NT2/D1 (cell line): ENCODE measurements around the gene AMZ1.
"Not testable (repeated sequence)": the region's sequence is repeated elsewhere in the genome, so short reads cannot be mapped to it uniquely, and the experiment has no call there.

Source experiments
- DNase-seq: peaks from one replicate; pipeline ENCODE4 v3.0.0-alpha.2; 2011; ENCODE audit warnings: low read depth, low spot score
- H3K27me3 ChIP-seq: 2 replicates; pipeline ENCODE4 v1.6.0; 2011; ENCODE audit warnings: mild to moderate bottlenecking; ENCODE audit not compliant: insufficient read length, insufficient read depth
- H3K36me3 ChIP-seq: 2 replicates; pipeline ENCODE4 v1.6.1; 2011; ENCODE audit warnings: mild to moderate bottlenecking, low read length, mixed read lengths; ENCODE audit not compliant: insufficient read depth, insufficient read length
- H3K4me1 ChIP-seq: 2 replicates; pipeline ENCODE4 v1.5.1; 2011; ENCODE audit not compliant: insufficient read depth, insufficient read length
- H3K4me3 ChIP-seq: 2 replicates; pipeline ENCODE4 v1.5.1; 2011; ENCODE audit warnings: low read depth; ENCODE audit not compliant: insufficient read length
- H3K9ac ChIP-seq: 2 replicates; pipeline ENCODE4 v1.6.0; 2011; ENCODE audit warnings: low read depth; ENCODE audit not compliant: insufficient read length
- H3K9me3 ChIP-seq: 2 replicates; pipeline ENCODE4 v1.5.1; 2011; ENCODE audit warnings: mild to moderate bottlenecking, low read length; ENCODE audit not compliant: insufficient read depth
- SUZ12 ChIP-seq: IDR thresholded peaks from 2 replicates; pipeline ENCODE4 v1.6.1; 2011; ENCODE audit not compliant: insufficient read length, insufficient read depth; ENCODE audit errors: extremely low read depth
- YY1 ChIP-seq: IDR thresholded peaks from 2 replicates; pipeline ENCODE4 v1.6.1; 2011; ENCODE audit not compliant: insufficient read length, insufficient read depth
- ZNF274 ChIP-seq: IDR thresholded peaks from 2 replicates; pipeline ENCODE4 v1.6.1; 2011; ENCODE audit warnings: mild to moderate bottlenecking, low read depth, low read length

Gene AMZ1

GRCh38 chr7:2724453-2725177 lies 36.6 kb downstream of the AMZ1 start:
- Histone ChIP-seq H3K4me1 (peaks cover 7% of the 10 kb centered on the region), H3K9me3 (no peaks in the 10 kb centered on the region), H3K36me3 (peaks cover 38% of the 10 kb centered on the region), H3K9ac (no peak overlapping the region), H3K4me3 (no peak overlapping the region), H3K27me3 (no peaks in the 10 kb centered on the region)
- no peak for DNase-seq
- TF ChIP-seq ZNF274: no peak
- no peak for TF ChIP-seq SUZ12
- TF ChIP-seq YY1: no peak

- Histone ChIP-seq H3K4me1 (peaks cover 13% of the 10 kb centered on the region), H3K9me3 (no peaks in the 10 kb centered on the region), H3K4me3 (no peak overlapping the region), H3K27me3 (no peaks in the 10 kb centered on the region), H3K9ac (no peak overlapping the region), H3K36me3 (peaks cover 44% of the 10 kb centered on the region)
- no peak for TF ChIP-seq ZNF274
- TF ChIP-seq YY1: no peak
- no peak for TF ChIP-seq SUZ12
- no peak for DNase-seq
Observed at GRCh38 chr7:2725178-2726105, 37.4 kb downstream of the AMZ1 start.

- H3K9ac ChIP-seq: no peak overlapping the region
- peaks cover 12% of the 10 kb centered on the region for H3K4me1 ChIP-seq
- no peak overlapping the region for H3K4me3 ChIP-seq
- TF ChIP-seq SUZ12: no peak
- no peak for TF ChIP-seq YY1
- no peak for TF ChIP-seq ZNF274
- no peaks in the 10 kb centered on the region for H3K9me3 ChIP-seq
- H3K27me3 ChIP-seq: no peaks in the 10 kb centered on the region
- peaks cover 54% of the 10 kb centered on the region for H3K36me3 ChIP-seq
- DNase-seq: no peak
Observed at GRCh38 chr7:2726316-2727018, 38.5 kb downstream of the AMZ1 start.

- H3K4me3 ChIP-seq, H3K9me3 ChIP-seq, H3K27me3 ChIP-seq, DNase-seq, H3K9ac ChIP-seq: not testable (repeated sequence)
- Histone ChIP-seq H3K36me3 (peaks cover 58% of the 10 kb centered on the region), H3K4me1 (peaks cover 12% of the 10 kb centered on the region)
Observed at GRCh38 chr7:2727206-2727605, 39.2 kb downstream of the AMZ1 start.

- peaks cover 61% of the 10 kb centered on the region for H3K36me3 ChIP-seq
- no peak for DNase-seq
- no peaks in the 10 kb centered on the region for H3K27me3 ChIP-seq
- H3K4me3 ChIP-seq: no peak overlapping the region
- TF ChIP-seq SUZ12 (no peak), YY1 (no peak), ZNF274 (no peak)
- peaks cover 12% of the 10 kb centered on the region for H3K4me1 ChIP-seq
- H3K9me3 ChIP-seq: no peaks in the 10 kb centered on the region
- no peak overlapping the region for H3K9ac ChIP-seq
Observed at GRCh38 chr7:2728316-2729030, 40.5 kb downstream of the AMZ1 start.

GRCh38 chr7:2729031-2729892 lies 41.3 kb downstream of the AMZ1 start:
- peaks cover 12% of the 10 kb centered on the region for H3K4me1 ChIP-seq
- DNase-seq: no peak
- H3K27me3 ChIP-seq: no peaks in the 10 kb centered on the region
- no peaks in the 10 kb centered on the region; the same call in 1 of the 2 replicates for H3K9me3 ChIP-seq
- H3K9ac ChIP-seq: no peak overlapping the region
- no peak overlapping the region for H3K4me3 ChIP-seq
- TF ChIP-seq SUZ12 (no peak), YY1 (no peak), ZNF274 (no peak)
- H3K36me3 ChIP-seq: peaks cover 64% of the 10 kb centered on the region
